HCT116 (cell line): ENCODE results near the gene UQCC5. TPM values are rescaled to one million over a fixed set of nuclear protein-coding genes. Genes with fewer than 3 reads are reported as not detected.
A peak's percentile ranks its signal among the peaks of the same experiment; 100 is the strongest.

ENCODE experiments used
- ATAC-seq: fragments of 200-7000 bp; cut with Tn5 transposase; 2 replicates; pipeline ENCODE4 v1.9.1; 2020; ENCODE audit warnings: mild to moderate bottlenecking, moderate library complexity
- BruUV-seq: library from RNA; stranded (reverse); fragments of 400-500 nt; replicated peaks from 2 replicates; lab custom pipeline; 2021; lab: Mats Ljungman, UMichigan
- CTCF ChIA-PET: fragments of 300-600 bp; sonication (Branson Sonifier 250); formaldehyde crosslinking; loops from one replicate; lab custom pipeline; 2021; ENCODE audit warnings: antibody characterized with exemption; lab: Charles Lee
- POLR2A ChIA-PET: fragments of 300-600, 350-600 bp; sonication (Branson Sonifier 250); formaldehyde crosslinking; loops from one replicate; lab custom pipeline; 2021; ENCODE audit warnings: antibody characterized with exemption; lab: Charles Lee
- RAD21 ChIA-PET, 2 experiments: fragments of 300-600 bp; sonication (Branson Sonifier 250); formaldehyde crosslinking; loops; one replicate each; lab custom pipeline; 2023; ENCODE audit warnings: low total read pairs in 2 of 2; ENCODE audit not compliant: uncharacterized antibody in 2 of 2, unreplicated experiment in 2 of 2, low non-redundant PET in 1 of 2; lab: Charles Lee
- DNase-seq: peaks from one replicate; pipeline ENCODE4 v3.0.0-alpha.2; 2010; ENCODE audit warnings: low read depth, low spot score
- H2AFZ ChIP-seq: fragments of 200-600 bp; shearing (Covaris generic), sonication (generic); 2 replicates; pipeline ENCODE4 v1.6.1; 2017; ENCODE audit warnings: low read depth, mixed run types, mixed read lengths, antibody characterized with exemption, low read length; ENCODE audit not compliant: poor library complexity, severe bottlenecking
- H3K27ac ChIP-seq: 2 replicates; pipeline ENCODE4 v1.5.1; 2012; ENCODE audit warnings: low read depth, low read length
- H3K27me3 ChIP-seq: fragments of 200-600 bp; sonication (generic); 2 replicates; pipeline ENCODE4 v1.6.1; 2016; ENCODE audit warnings: mixed run types, low read length, mixed read lengths; ENCODE audit not compliant: insufficient read depth
- H3K36me3 ChIP-seq, 2 experiments: fragments of 200-500 bp in 1 of 2; fragments of 200-600 bp in 1 of 2; sonication (Bioruptor generic) in 1 of 2; sonication (generic) in 1 of 2; 2 replicates each; pipeline versions ENCODE4 v1.5.1 to v1.6.1; 2014 to 2016; ENCODE audit warnings: low read length in 2 of 2, inconsistent platforms in 1 of 2, mixed read lengths in 1 of 2, mixed run types in 1 of 2; ENCODE audit not compliant: insufficient read depth in 2 of 2, control insufficient read depth in 1 of 2
- H3K4me1 ChIP-seq, 2 experiments: fragments of 200-600 bp in 1 of 2; sonication (generic) in 1 of 2; 2 replicates each; pipeline versions ENCODE4 v1.5.1 to v1.6.1; 2012 to 2017; ENCODE audit warnings: low read length in 2 of 2, inconsistent platforms in 1 of 2, mild to moderate bottlenecking in 1 of 2, mixed read lengths in 1 of 2, mixed run types in 1 of 2, moderate library complexity in 1 of 2; ENCODE audit not compliant: insufficient read depth in 2 of 2, control insufficient read depth in 1 of 2
- H3K4me2 ChIP-seq: fragments of 200-600 bp; sonication (generic); 2 replicates; pipeline ENCODE4 v1.6.1; 2017; ENCODE audit warnings: mixed run types, low read length, mixed read lengths
- H3K4me3 ChIP-seq, 2 experiments: fragments of 200-600 bp in 1 of 2; sonication (generic) in 1 of 2; replicated peaks in 1 of 2; 2 replicates each; pipeline ENCODE4 v1.5.1; 2011 to 2016; ENCODE audit warnings: low read length in 2 of 2, control low read depth in 1 of 2, low read depth in 1 of 2, mild to moderate bottlenecking in 1 of 2, mixed read lengths in 1 of 2, mixed run types in 1 of 2
- H3K79me2 ChIP-seq: fragments of 200-600 bp; sonication (generic); 2 replicates; pipeline ENCODE4 v1.6.1; 2017; ENCODE audit warnings: mild to moderate bottlenecking, mixed run types, low read length, moderate library complexity, mixed read lengths; ENCODE audit not compliant: insufficient read depth
- H3K9ac ChIP-seq: fragments of 200-600 bp; sonication (generic); 2 replicates; pipeline ENCODE4 v1.6.1; 2016; ENCODE audit warnings: low read length, mixed read lengths
- H3K9me2 ChIP-seq: fragments of 200-600 bp; sonication (generic), shearing (Covaris generic); 2 replicates; pipeline ENCODE4 v1.6.1; 2017; ENCODE audit warnings: mixed run types, mild to moderate bottlenecking, moderate library complexity; ENCODE audit not compliant: insufficient read depth
- H3K9me3 ChIP-seq, 2 experiments: fragments of 200-500 bp in 1 of 2; fragments of 200-600 bp in 1 of 2; sonication (Bioruptor generic) in 1 of 2; sonication (generic) in 1 of 2; 2 replicates each; pipeline ENCODE4 v1.6.1; 2014 to 2017; ENCODE audit warnings: low read length in 2 of 2, mixed read lengths in 2 of 2, inconsistent platforms in 1 of 2, low read depth in 1 of 2, mild to moderate bottlenecking in 1 of 2, mixed run types in 1 of 2, moderate library complexity in 1 of 2; ENCODE audit not compliant: control insufficient read depth in 1 of 2, insufficient read depth in 1 of 2
- H4K20me1 ChIP-seq: fragments of 200-600 bp; sonication (generic), shearing (Covaris generic); 2 replicates; pipeline ENCODE4 v1.6.1; 2017; ENCODE audit warnings: mixed run types, mild to moderate bottlenecking, moderate library complexity; ENCODE audit not compliant: insufficient read depth
- CBX3 ChIP-seq: IDR thresholded peaks from 2 replicates; pipeline ENCODE4 v1.6.1; 2012; ENCODE audit warnings: low read depth
- CEBPB ChIP-seq: IDR thresholded peaks from 2 replicates; pipeline ENCODE4 v1.6.1; 2012; ENCODE audit warnings: low read depth
- EGR1 ChIP-seq: IDR thresholded peaks from 2 replicates; pipeline ENCODE4 v1.6.1; 2012; ENCODE audit warnings: low read depth
- EZH2phosphoT487 ChIP-seq: fragments of 200-600 bp; IDR thresholded peaks from 2 replicates; pipeline ENCODE4 v1.6.1; 2018; ENCODE audit warnings: antibody characterized with exemption, borderline replicate concordance
- FOSL1 ChIP-seq: IDR thresholded peaks from 2 replicates; pipeline ENCODE4 v1.6.1; 2012; ENCODE audit warnings: low read depth
- JUND ChIP-seq: IDR thresholded peaks from 2 replicates; pipeline ENCODE4 v1.6.1; 2012
- POLR2A ChIP-seq: IDR thresholded peaks from 2 replicates; pipeline ENCODE4 v1.7.0; 2011; ENCODE audit warnings: borderline replicate concordance; ENCODE audit not compliant: insufficient read depth, insufficient read length; ENCODE audit errors: extremely low read depth
- POLR2AphosphoS5 ChIP-seq: IDR thresholded peaks from 2 replicates; pipeline ENCODE4 v1.6.1; 2011; ENCODE audit warnings: mild to moderate bottlenecking, low read depth, low read length, moderate library complexity
- RAD21 ChIP-seq: IDR thresholded peaks from 2 replicates; pipeline ENCODE4 v1.6.1; 2012; ENCODE audit warnings: low read depth, mild to moderate bottlenecking
- SIN3A ChIP-seq: IDR thresholded peaks from 2 replicates; pipeline ENCODE4 v1.6.1; 2012; ENCODE audit warnings: low read depth
- SP1 ChIP-seq: IDR thresholded peaks from 2 replicates; pipeline ENCODE4 v1.6.1; 2012; ENCODE audit warnings: low read depth
- SRF ChIP-seq: IDR thresholded peaks from 2 replicates; pipeline ENCODE4 v1.6.1; 2012; ENCODE audit warnings: low read depth
- TCF7L2 ChIP-seq: IDR thresholded peaks from 2 replicates; pipeline ENCODE4 v1.7.0; 2011; ENCODE audit warnings: borderline replicate concordance, inconsistent platforms; ENCODE audit not compliant: insufficient read depth, insufficient read length; ENCODE audit errors: extremely low read depth
- YY1 ChIP-seq: IDR thresholded peaks from 2 replicates; pipeline ENCODE4 v1.6.1; 2011; ENCODE audit warnings: low read length, low read depth, moderate library complexity, mild to moderate bottlenecking; ENCODE audit not compliant: insufficient replicate concordance; ENCODE audit errors: extremely low read depth
- ZFX ChIP-seq: fragments of 450-650 bp; IDR thresholded peaks from 2 replicates; pipeline ENCODE4 v1.6.1; 2017
- ZNF274 ChIP-seq: fragments of 200-500 bp; sonication (Bioruptor generic); IDR thresholded peaks from 2 replicates; pipeline ENCODE4 v1.6.1; 2014; ENCODE audit warnings: mild to moderate bottlenecking, low read depth, low read length, inconsistent platforms
- intact Hi-C: fragments of 100-400 bp; cut with micrococcal nuclease; formaldehyde crosslinking; loops from 2 replicates; pipeline ENCODE4 v1.10.0; 2022
- total RNA-seq: library from RNA; stranded (reverse); gene quantifications from one replicate; pipeline ENCODE4 v1.2.1, GENCODE V29; 2021; ENCODE audit not compliant: unreplicated experiment
- TF ChIP-seq, protein P1 (sequence below): IDR thresholded peaks from 2 replicates; pipeline ENCODE4 v1.6.1; 2012
- TF ChIP-seq, protein P2 (sequence below): IDR thresholded peaks from 2 replicates; pipeline ENCODE4 v1.6.1; 2011; ENCODE audit warnings: mild to moderate bottlenecking, low read length, moderate library complexity; ENCODE audit not compliant: insufficient replicate concordance; ENCODE audit errors: extremely low read depth
- TF ChIP-seq, protein P3 (sequence below), 3 experiments: fragments of 200-600 bp in 1 of 3; sonication (generic) in 1 of 3; IDR thresholded peaks in 2 of 3; conservative IDR thresholded peaks in 1 of 3; 2 replicates each; pipeline ENCODE4 v1.5.1; 2012 to 2017; ENCODE audit warnings: low read depth in 2 of 3, low read length in 2 of 3, antibody characterized with exemption in 1 of 3, borderline replicate concordance in 1 of 3, control low read depth in 1 of 3, mild to moderate bottlenecking in 1 of 3, mixed read lengths in 1 of 3, mixed run types in 1 of 3, moderate library complexity in 1 of 3; ENCODE audit not compliant: insufficient read depth in 1 of 3
- TF ChIP-seq, protein P4 (sequence below): IDR thresholded peaks from 2 replicates; pipeline ENCODE4 v1.6.1; 2012; ENCODE audit warnings: low read depth

Gene UQCC5
- total RNA-seq, 1 experiment from 2014 or later, result 14.1 TPM

DNA sequence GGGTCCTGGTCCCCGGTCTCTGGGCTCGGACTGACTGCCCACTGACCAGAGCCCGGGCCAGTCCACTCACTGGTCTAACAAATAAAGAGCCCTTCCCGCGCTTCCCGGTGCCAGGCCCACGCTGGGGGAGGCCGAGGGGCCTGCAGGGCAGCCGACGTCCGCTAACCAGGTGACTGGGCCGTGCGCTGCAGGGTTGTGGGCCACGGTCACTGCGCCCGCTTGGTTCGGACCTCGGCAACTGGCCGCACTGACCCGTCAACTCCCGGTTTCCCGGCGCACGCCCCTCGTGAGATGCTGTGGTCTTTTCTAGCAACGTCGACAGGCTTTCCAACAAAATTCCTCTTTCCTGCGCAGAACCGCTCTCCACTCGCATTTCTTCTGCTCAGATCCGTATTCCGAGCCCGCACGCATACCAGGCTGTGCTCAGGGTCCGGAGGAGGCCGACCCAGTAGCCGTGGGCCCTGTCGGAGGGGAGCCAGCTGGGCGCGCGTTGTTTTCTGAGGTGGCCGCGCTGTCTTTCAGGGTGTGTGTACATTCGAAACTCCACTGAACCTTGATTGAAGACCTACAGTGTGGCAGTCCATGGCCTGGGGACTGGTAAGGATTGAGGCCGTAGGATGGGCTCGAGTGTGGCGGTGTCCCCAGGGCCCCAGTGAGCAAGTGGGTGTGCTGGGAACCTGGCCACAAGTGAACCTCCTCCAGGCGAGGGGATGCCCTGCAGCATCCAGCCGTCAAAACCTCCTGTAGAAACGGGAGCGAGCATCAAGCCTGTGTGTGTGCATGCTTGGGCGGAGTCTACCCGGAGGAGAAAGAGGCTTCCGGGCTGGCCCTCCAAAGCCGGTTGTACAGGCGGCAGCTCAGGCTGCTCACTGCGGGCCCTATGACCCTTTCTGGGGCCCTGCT lies 1.9 kb upstream of the UQCC5 start:
- no peaks in the 10 kb centered on the region; a peak in 1 of 4 replicates for H3K36me3 ChIP-seq
- no peak for ATAC-seq
- H4K20me1 ChIP-seq, result no peaks in the 10 kb centered on the region

More for the DNA sequence above, 1.9 kb upstream of the UQCC5 start:
- CTCF ChIA-PET, result no interaction called here
- Histone ChIP-seq H3K9ac (peak overlapping the region; percentile 37), H2AFZ (no peak overlapping the region), H3K4me3 (peak overlapping the region; percentile 23 to 36; a peak in 3 of 4 replicates), H3K9me3 (no peaks in the 10 kb centered on the region), H3K79me2 (peaks cover 59% of the 10 kb centered on the region), H3K4me1 (peaks cover 14 to 43% of the 10 kb centered on the region in 2 experiments; a peak in 3 of 4 replicates), H3K9me2 (no peaks in the 10 kb centered on the region), H3K27ac (peak overlapping the region; percentile 62), H3K27me3 (no peaks in the 10 kb centered on the region), H3K4me2 (peak overlapping the region; percentile 53)
- TF ChIP-seq, protein P1, sequence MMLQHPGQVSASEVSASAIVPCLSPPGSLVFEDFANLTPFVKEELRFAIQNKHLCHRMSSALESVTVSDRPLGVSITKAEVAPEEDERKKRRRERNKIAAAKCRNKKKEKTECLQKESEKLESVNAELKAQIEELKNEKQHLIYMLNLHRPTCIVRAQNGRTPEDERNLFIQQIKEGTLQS, result no peak
- TF ChIP-seq SP1, result no peak
- no peak for TF ChIP-seq YY1
- TF ChIP-seq EZH2phosphoT487, result no peak
- no peak for TF ChIP-seq SRF
- TF ChIP-seq, protein P2, sequence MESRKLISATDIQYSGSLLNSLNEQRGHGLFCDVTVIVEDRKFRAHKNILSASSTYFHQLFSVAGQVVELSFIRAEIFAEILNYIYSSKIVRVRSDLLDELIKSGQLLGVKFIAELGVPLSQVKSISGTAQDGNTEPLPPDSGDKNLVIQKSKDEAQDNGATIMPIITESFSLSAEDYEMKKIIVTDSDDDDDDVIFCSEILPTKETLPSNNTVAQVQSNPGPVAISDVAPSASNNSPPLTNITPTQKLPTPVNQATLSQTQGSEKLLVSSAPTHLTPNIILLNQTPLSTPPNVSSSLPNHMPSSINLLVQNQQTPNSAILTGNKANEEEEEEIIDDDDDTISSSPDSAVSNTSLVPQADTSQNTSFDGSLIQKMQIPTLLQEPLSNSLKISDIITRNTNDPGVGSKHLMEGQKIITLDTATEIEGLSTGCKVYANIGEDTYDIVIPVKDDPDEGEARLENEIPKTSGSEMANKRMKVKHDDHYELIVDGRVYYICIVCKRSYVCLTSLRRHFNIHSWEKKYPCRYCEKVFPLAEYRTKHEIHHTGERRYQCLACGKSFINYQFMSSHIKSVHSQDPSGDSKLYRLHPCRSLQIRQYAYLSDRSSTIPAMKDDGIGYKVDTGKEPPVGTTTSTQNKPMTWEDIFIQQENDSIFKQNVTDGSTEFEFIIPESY, result no peak
- TF ChIP-seq TCF7L2, result no peak
- no peak for TF ChIP-seq CBX3
- TF ChIP-seq SIN3A, result no peak
- TF ChIP-seq JUND, result no peak
- TF ChIP-seq EGR1, result no peak
- TF ChIP-seq ZFX, result no peak
- TF ChIP-seq ZNF274, result no peak
- TF ChIP-seq CEBPB, result no peak
- no peak for TF ChIP-seq POLR2AphosphoS5
- TF ChIP-seq POLR2A, result no peak
- TF ChIP-seq, protein P3, sequence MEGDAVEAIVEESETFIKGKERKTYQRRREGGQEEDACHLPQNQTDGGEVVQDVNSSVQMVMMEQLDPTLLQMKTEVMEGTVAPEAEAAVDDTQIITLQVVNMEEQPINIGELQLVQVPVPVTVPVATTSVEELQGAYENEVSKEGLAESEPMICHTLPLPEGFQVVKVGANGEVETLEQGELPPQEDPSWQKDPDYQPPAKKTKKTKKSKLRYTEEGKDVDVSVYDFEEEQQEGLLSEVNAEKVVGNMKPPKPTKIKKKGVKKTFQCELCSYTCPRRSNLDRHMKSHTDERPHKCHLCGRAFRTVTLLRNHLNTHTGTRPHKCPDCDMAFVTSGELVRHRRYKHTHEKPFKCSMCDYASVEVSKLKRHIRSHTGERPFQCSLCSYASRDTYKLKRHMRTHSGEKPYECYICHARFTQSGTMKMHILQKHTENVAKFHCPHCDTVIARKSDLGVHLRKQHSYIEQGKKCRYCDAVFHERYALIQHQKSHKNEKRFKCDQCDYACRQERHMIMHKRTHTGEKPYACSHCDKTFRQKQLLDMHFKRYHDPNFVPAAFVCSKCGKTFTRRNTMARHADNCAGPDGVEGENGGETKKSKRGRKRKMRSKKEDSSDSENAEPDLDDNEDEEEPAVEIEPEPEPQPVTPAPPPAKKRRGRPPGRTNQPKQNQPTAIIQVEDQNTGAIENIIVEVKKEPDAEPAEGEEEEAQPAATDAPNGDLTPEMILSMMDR (IDR thresholded peaks at IDR 0.05 in 2 of 3, conservative IDR thresholded peaks at IDR 0.05 in 1 of 3; ENCODE audit: borderline replicate concordance in 1 of 3, insufficient read depth in 1 of 3, low read depth in 2 of 3, low read length in 2 of 3), result no peak
- no peak for TF ChIP-seq FOSL1
- TF ChIP-seq, protein P4, sequence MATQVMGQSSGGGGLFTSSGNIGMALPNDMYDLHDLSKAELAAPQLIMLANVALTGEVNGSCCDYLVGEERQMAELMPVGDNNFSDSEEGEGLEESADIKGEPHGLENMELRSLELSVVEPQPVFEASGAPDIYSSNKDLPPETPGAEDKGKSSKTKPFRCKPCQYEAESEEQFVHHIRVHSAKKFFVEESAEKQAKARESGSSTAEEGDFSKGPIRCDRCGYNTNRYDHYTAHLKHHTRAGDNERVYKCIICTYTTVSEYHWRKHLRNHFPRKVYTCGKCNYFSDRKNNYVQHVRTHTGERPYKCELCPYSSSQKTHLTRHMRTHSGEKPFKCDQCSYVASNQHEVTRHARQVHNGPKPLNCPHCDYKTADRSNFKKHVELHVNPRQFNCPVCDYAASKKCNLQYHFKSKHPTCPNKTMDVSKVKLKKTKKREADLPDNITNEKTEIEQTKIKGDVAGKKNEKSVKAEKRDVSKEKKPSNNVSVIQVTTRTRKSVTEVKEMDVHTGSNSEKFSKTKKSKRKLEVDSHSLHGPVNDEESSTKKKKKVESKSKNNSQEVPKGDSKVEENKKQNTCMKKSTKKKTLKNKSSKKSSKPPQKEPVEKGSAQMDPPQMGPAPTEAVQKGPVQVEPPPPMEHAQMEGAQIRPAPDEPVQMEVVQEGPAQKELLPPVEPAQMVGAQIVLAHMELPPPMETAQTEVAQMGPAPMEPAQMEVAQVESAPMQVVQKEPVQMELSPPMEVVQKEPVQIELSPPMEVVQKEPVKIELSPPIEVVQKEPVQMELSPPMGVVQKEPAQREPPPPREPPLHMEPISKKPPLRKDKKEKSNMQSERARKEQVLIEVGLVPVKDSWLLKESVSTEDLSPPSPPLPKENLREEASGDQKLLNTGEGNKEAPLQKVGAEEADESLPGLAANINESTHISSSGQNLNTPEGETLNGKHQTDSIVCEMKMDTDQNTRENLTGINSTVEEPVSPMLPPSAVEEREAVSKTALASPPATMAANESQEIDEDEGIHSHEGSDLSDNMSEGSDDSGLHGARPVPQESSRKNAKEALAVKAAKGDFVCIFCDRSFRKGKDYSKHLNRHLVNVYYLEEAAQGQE, result no peak
- TF ChIP-seq RAD21, result no peak
- POLR2A ChIA-PET, result no interaction called here
- DNase-seq, result no peak
- RAD21 ChIA-PET, result no interaction called here
- intact Hi-C loops, result no loop called here
- BruUV-seq, result no TSS peak
